ENCODE data around the gene HORMAD2. TPM values are rescaled to one million over a fixed set of nuclear protein-coding genes. Genes with fewer than 3 reads are reported as not detected.

Gene HORMAD2
- total RNA-seq, 1 experiment from 2014 or later, result not detected

GRCh38 chr22:30158744-30159500, 78.7 kb downstream of the HORMAD2 start:
- ChIA-PET CTCF (no interaction called here), POLR2A (ENCODE audit: low non-redundant PET) (no interaction called here)
- Histone ChIP-seq H3K36me3 (ENCODE audit: insufficient read depth, low read length, poor library complexity, severe bottlenecking) (no peaks in the 10 kb centered on the region), H3K4me1 (ENCODE audit: insufficient read depth, low read length, poor library complexity, severe bottlenecking) (no peaks in the 10 kb centered on the region), H3K27ac (ENCODE audit: low read depth, low read length, poor library complexity, severe bottlenecking) (no peak overlapping the region), H3K4me3 (ENCODE audit: low read depth, low read length, poor library complexity, severe bottlenecking) (no peak overlapping the region), H3K27me3 (replicated peaks; ENCODE audit: insufficient read depth, low read depth, low read length, poor library complexity) (peaks cover 4% of the 10 kb centered on the region), H3K9me3 (ENCODE audit: low read depth, low read length, poor library complexity, severe bottlenecking) (no peaks in the 10 kb centered on the region)
- DNase-seq (ENCODE audit: low spot score), result no peak
- BruUV-seq (replicated peaks), result no TSS peak
- TF ChIP-seq CTCF (conservative IDR thresholded peaks at IDR 0.05; ENCODE audit: low read depth, low read length) (no peak), EZH2 (IDR thresholded peaks at IDR 0.05; ENCODE audit: borderline replicate concordance, low read depth, low read length, poor library complexity, severe bottlenecking) (no peak)
- intact Hi-C loops (cut with micrococcal nuclease; ENCODE audit: unreplicated experiment), result no loop called here

GRCh38 chr22:30159561-30160353, 79.5 kb downstream of the HORMAD2 start:
- no peaks in the 10 kb centered on the region for H3K9me3 ChIP-seq (ENCODE audit: low read depth, low read length, poor library complexity, severe bottlenecking)
- no peak for TF ChIP-seq EZH2 (IDR thresholded peaks at IDR 0.05; ENCODE audit: borderline replicate concordance, low read depth, low read length, poor library complexity, severe bottlenecking)
- no peak for TF ChIP-seq CTCF (conservative IDR thresholded peaks at IDR 0.05; ENCODE audit: low read depth, low read length)
- H3K27me3 ChIP-seq (replicated peaks; ENCODE audit: insufficient read depth, low read depth, low read length, poor library complexity), result peaks cover 4% of the 10 kb centered on the region
- H3K36me3 ChIP-seq (ENCODE audit: insufficient read depth, low read length, poor library complexity, severe bottlenecking), result no peaks in the 10 kb centered on the region
- ChIA-PET CTCF (no interaction called here), POLR2A (ENCODE audit: low non-redundant PET) (no interaction called here)
- no peak overlapping the region for H3K27ac ChIP-seq (ENCODE audit: low read depth, low read length, poor library complexity, severe bottlenecking)
- H3K4me3 ChIP-seq (ENCODE audit: low read depth, low read length, poor library complexity, severe bottlenecking), result no peak overlapping the region
- no peaks in the 10 kb centered on the region for H3K4me1 ChIP-seq (ENCODE audit: insufficient read depth, low read length, poor library complexity, severe bottlenecking)
- BruUV-seq (replicated peaks), result no TSS peak
- intact Hi-C loops (cut with micrococcal nuclease; ENCODE audit: unreplicated experiment), result no loop called here
- peak; percentile 36 for DNase-seq (ENCODE audit: low spot score)

GRCh38 chr22:30161051-30161469, 80.8 kb downstream of the HORMAD2 start:
- BruUV-seq (replicated peaks), result no TSS peak
- Histone ChIP-seq H3K9me3 (ENCODE audit: low read depth, low read length, poor library complexity, severe bottlenecking) (no peaks in the 10 kb centered on the region), H3K27ac (ENCODE audit: low read depth, low read length, poor library complexity, severe bottlenecking) (no peak overlapping the region), H3K36me3 (ENCODE audit: insufficient read depth, low read length, poor library complexity, severe bottlenecking) (no peaks in the 10 kb centered on the region), H3K4me1 (ENCODE audit: insufficient read depth, low read length, poor library complexity, severe bottlenecking) (no peaks in the 10 kb centered on the region), H3K27me3 (replicated peaks; ENCODE audit: insufficient read depth, low read depth, low read length, poor library complexity) (peaks cover 4% of the 10 kb centered on the region), H3K4me3 (ENCODE audit: low read depth, low read length, poor library complexity, severe bottlenecking) (no peak overlapping the region)
- no peak for DNase-seq (ENCODE audit: low spot score)
- ChIA-PET POLR2A (ENCODE audit: low non-redundant PET) (no interaction called here), CTCF (no interaction called here)
- intact Hi-C loops (cut with micrococcal nuclease; ENCODE audit: unreplicated experiment), result no loop called here
- TF ChIP-seq CTCF (conservative IDR thresholded peaks at IDR 0.05; ENCODE audit: low read depth, low read length), result no peak
- TF ChIP-seq EZH2 (IDR thresholded peaks at IDR 0.05; ENCODE audit: borderline replicate concordance, low read depth, low read length, poor library complexity, severe bottlenecking), result no peak
